Lower lobe of right lung (tissue), 2 donors: ENCODE measurements around the gene CTF1. TPM values are rescaled to one million over a fixed set of nuclear protein-coding genes. Genes with fewer than 3 reads are reported as not detected.

Experiments used
- ATAC-seq, 2 donors: fragments of 200-7000 bp; cut with Tn5 transposase; one replicate each; pipeline ENCODE4 v1.9.1; 2020 to 2022; ENCODE audit warnings: mild to moderate bottlenecking in 2 of 2, moderate library complexity in 2 of 2
- DNase-seq: peaks from one replicate; pipeline ENCODE4 v3.0.0-alpha.2; 2020
- H3K27ac ChIP-seq: fragments of 200-600 bp; one replicate; pipeline ENCODE4 v1.8.0; 2022
- H3K27me3 ChIP-seq: fragments of 200-600 bp; one replicate; pipeline ENCODE4 v1.8.0; 2022; ENCODE audit warnings: low read depth
- H3K36me3 ChIP-seq: fragments of 200-600 bp; one replicate; pipeline ENCODE4 v1.8.0; 2022; ENCODE audit warnings: mild to moderate bottlenecking
- H3K4me1 ChIP-seq: fragments of 200-600 bp; one replicate; pipeline ENCODE4 v1.8.0; 2022
- H3K4me3 ChIP-seq: fragments of 200-600 bp; one replicate; pipeline ENCODE4 v1.8.0; 2022; ENCODE audit warnings: mild to moderate bottlenecking
- H3K9me3 ChIP-seq: fragments of 200-600 bp; one replicate; pipeline ENCODE4 v1.8.0; 2022
- intact Hi-C: fragments of 100-400 bp; cut with DNase I; formaldehyde crosslinking; loops from one replicate; pipeline ENCODE4 v1.11.0; 2022
- total RNA-seq: library from RNA; stranded (reverse); fragmentation: NEBNext Ultra II Directional; extraction: Animal tissue kit (Norgen Biotek cat#: 25700); gene quantifications from one replicate; pipeline ENCODE4 v1.2.1, GENCODE V29; 2021
- TF ChIP-seq, protein P1 (sequence below): fragments of 200-600 bp; IDR thresholded peaks from one replicate; pipeline ENCODE4 v1.8.0; 2022; ENCODE audit warnings: antibody characterized with exemption, mild to moderate bottlenecking
- donor health status: DM: no; HTN: yes; CAD: no; lungs with severe emphysema.

Gene CTF1
- total RNA-seq, 1 donor from 2014 or later, result 10.3 TPM

GRCh38 chr16:30947859-30948666 lies 51.6 kb downstream of the CTF1 start:
- peak; percentile 79 to 80 for ATAC-seq
- intact Hi-C loops, result no loop called here
- peak overlapping the region; percentile 91 for H3K4me3 ChIP-seq

GRCh38 chr16:30948667-30949649 lies 52.5 kb downstream of the CTF1 start, which contains the start of gene ORAI3:
TSS of gene ORAI3 (plus strand) at chr16:30949068. CDS start at chr16:30949290, 222 bp downstream.
- TF ChIP-seq, protein P1, sequence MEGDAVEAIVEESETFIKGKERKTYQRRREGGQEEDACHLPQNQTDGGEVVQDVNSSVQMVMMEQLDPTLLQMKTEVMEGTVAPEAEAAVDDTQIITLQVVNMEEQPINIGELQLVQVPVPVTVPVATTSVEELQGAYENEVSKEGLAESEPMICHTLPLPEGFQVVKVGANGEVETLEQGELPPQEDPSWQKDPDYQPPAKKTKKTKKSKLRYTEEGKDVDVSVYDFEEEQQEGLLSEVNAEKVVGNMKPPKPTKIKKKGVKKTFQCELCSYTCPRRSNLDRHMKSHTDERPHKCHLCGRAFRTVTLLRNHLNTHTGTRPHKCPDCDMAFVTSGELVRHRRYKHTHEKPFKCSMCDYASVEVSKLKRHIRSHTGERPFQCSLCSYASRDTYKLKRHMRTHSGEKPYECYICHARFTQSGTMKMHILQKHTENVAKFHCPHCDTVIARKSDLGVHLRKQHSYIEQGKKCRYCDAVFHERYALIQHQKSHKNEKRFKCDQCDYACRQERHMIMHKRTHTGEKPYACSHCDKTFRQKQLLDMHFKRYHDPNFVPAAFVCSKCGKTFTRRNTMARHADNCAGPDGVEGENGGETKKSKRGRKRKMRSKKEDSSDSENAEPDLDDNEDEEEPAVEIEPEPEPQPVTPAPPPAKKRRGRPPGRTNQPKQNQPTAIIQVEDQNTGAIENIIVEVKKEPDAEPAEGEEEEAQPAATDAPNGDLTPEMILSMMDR, result no peak
- ATAC-seq (peak; percentile 85 to 86), DNase-seq (peak; percentile 91)
- peak within 1 kb of the TSS; percentile 91 for H3K4me3 ChIP-seq
- no peaks in the 10 kb centered on the region for H3K9me3 ChIP-seq
- H3K27me3 ChIP-seq, result no peaks in the 10 kb centered on the region
- intact Hi-C loops, result no loop called here
- H3K36me3 ChIP-seq, result peaks cover 11% of the 10 kb centered on the region
- peak within 1 kb of the TSS; percentile 94 for H3K27ac ChIP-seq
- peaks cover 46% of the 10 kb centered on the region for H3K4me1 ChIP-seq

More at GRCh38 chr16:30947859-30948666, 51.6 kb downstream of the CTF1 start:
- peaks cover 16% of the 10 kb centered on the region for H3K36me3 ChIP-seq
- peaks cover 37% of the 10 kb centered on the region for H3K4me1 ChIP-seq
- no peaks in the 10 kb centered on the region for H3K9me3 ChIP-seq
- TF ChIP-seq, protein P1, result peak; percentile 20
- no peaks in the 10 kb centered on the region for H3K27me3 ChIP-seq
- peak; percentile 82 for DNase-seq
- peak overlapping the region; percentile 94 for H3K27ac ChIP-seq

GRCh38 chr16:30949650-30950515 lies 53.5 kb downstream of the CTF1 start:
- H3K9me3 ChIP-seq, result no peaks in the 10 kb centered on the region
- H3K4me1 ChIP-seq, result peaks cover 47% of the 10 kb centered on the region
- H3K27ac ChIP-seq, result peak overlapping the region; percentile 94
- peak; percentile 86 for DNase-seq
- no peaks in the 10 kb centered on the region for H3K27me3 ChIP-seq
- H3K36me3 ChIP-seq, result peaks cover 1% of the 10 kb centered on the region
- ATAC-seq, result peak; percentile 41 to 65
- intact Hi-C loops, result no loop called here
- TF ChIP-seq, protein P1, result peak; percentile 18
- peak overlapping the region; percentile 91 for H3K4me3 ChIP-seq

DNA sequence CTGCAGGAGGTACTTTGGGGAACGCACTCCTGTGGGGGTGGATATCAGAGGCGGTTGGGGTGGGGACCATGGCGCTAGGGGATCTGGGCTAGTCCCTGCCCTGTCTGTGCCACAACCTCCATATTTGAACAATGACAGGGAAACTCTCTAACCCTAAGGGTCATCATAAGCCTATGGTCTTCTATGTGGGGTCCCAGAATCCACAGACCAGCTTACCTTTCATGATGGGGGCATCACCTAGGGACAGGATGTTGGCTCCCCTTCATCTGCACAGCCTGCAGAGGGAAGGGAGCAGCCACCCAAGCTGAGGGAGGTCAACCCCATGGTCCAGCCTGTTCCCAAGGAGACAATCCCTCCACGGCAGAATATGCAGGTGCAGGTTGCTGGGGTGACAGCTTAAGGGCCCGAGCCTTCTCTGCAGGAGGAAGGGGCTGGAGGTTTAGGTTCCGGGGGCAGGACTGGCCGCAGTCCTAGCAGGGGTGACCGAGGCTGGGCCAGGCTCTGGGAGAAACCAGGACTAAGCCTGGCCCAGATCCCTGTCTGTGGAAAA lies 54.2 kb downstream of the CTF1 start:
- TF ChIP-seq, protein P1, result no peak
- Histone ChIP-seq H3K36me3 (no peaks in the 10 kb centered on the region), H3K4me1 (peaks cover 47% of the 10 kb centered on the region), H3K9me3 (no peaks in the 10 kb centered on the region), H3K4me3 (peak overlapping the region; percentile 91), H3K27ac (peak overlapping the region; percentile 94), H3K27me3 (no peaks in the 10 kb centered on the region)
- intact Hi-C loops, result no loop called here
- DNase-seq, result no peak
- no peak for ATAC-seq
